Left lung (tissue), 10 donors: ENCODE results near the gene SPINT3. TPM values are rescaled to one million over a fixed set of nuclear protein-coding genes. Genes with fewer than 3 reads are reported as not detected.

Source experiments
- ATAC-seq: fragments of 200-7000 bp; cut with Tn5 transposase; one replicate; pipeline ENCODE4 v1.9.1; 2020; ENCODE audit warnings: moderate library complexity
- DNase-seq, 4 donors: peaks; one replicate each; pipeline ENCODE4 v3.0.0-alpha.2; 2013 to 2020
- H3K27ac ChIP-seq, 2 donors: fragments of 200-600 bp; sonication (generic) in 1 of 2; one replicate each; pipeline versions ENCODE4 v1.5.0 to v1.8.0; 2020 to 2021
- H3K27me3 ChIP-seq, 2 donors: fragments of 200-600 bp; sonication (generic) in 1 of 2; one replicate each; pipeline versions ENCODE4 v1.5.0 to v1.8.0; 2020 to 2021
- H3K36me3 ChIP-seq, 2 donors: fragments of 200-600 bp; sonication (generic) in 1 of 2; one replicate each; pipeline versions ENCODE4 v1.5.0 to v1.8.0; 2020 to 2021
- H3K4me1 ChIP-seq, 2 donors: fragments of 200-600 bp; one replicate each; pipeline ENCODE4 v1.8.0; 2021
- H3K4me3 ChIP-seq, 2 donors: fragments of 200-600 bp; sonication (generic) in 1 of 2; one replicate each; pipeline versions ENCODE4 v1.5.0 to v1.8.0; 2020 to 2021; ENCODE audit warnings: mild to moderate bottlenecking in 1 of 2
- H3K9me3 ChIP-seq, 2 donors: fragments of 200-600 bp; sonication (generic) in 1 of 2; one replicate each; pipeline versions ENCODE4 v1.5.0 to v1.8.0; 2020 to 2021
- CTCF ChIP-seq, 2 donors: fragments of 200-600 bp; sonication (generic) in 1 of 2; IDR thresholded peaks; one replicate each; pipeline versions ENCODE4 v1.5.0 to v1.8.0; 2021; ENCODE audit warnings: antibody characterized with exemption in 2 of 2
- intact Hi-C, 2 donors: fragments of 100-400 bp; cut with DNase I; formaldehyde crosslinking; loops; one replicate each; pipeline versions ENCODE4 v1.11.2 to v1.14.2; 2022
- polyA plus RNA-seq, 6 donors: library from polyadenylated mRNA; unstranded; fragments of 120-200 nt; gene quantifications; one replicate each; pipeline ENCODE4 v1.2.1, GENCODE V29; 2013; ENCODE audit not compliant: insufficient read length in 6 of 6
- total RNA-seq, 2 donors: library from RNA; stranded (reverse); fragmentation: NEBNext Ultra II Directional; extraction: Animal tissue kit (Norgen Biotek cat#: 25700); gene quantifications; one replicate each; pipeline ENCODE4 v1.2.1, GENCODE V29; 2021
- donor health status: DM: no; HTN: yes; CAD: no.
- donor health status: DM: no; HTN: no; CAD: no.

SPINT3 gene
- total and polyA plus RNA-seq, 8 donors: not detected

DNA sequence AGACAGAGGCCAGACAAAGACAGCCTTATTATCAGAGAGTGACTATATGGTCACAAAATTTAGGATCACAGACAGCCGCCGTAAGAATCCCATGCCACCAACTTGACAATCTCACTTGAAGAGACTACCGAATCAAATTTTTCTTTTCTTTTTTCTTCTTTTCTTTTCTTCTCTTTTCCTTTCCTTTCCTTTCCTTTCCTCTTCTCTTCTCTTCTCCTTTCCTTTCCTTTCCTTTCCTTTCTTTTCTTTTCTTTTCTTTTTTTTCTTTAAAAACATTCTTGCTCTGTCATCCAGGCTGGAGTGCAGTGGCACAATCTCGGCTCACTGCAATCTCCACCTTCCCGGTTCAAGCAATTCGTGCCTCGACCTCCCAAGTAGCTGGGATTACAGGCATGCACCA, 33.0 kb upstream of the SPINT3 start:
- no peak for TF ChIP-seq CTCF (IDR thresholded peaks at IDR 0.05)
- ATAC-seq (no peak), DNase-seq (no peak)
- intact Hi-C loops: no loop called here
- Histone ChIP-seq H3K9me3 (no peaks in the 10 kb centered on the region), H3K27ac (no peak overlapping the region), H3K4me3 (no peak overlapping the region), H3K4me1 (no peaks in the 10 kb centered on the region), H3K27me3 (peaks cover 0 to 22% of the 10 kb centered on the region in 2 donors), H3K36me3 (no peaks in the 10 kb centered on the region)

DNA sequence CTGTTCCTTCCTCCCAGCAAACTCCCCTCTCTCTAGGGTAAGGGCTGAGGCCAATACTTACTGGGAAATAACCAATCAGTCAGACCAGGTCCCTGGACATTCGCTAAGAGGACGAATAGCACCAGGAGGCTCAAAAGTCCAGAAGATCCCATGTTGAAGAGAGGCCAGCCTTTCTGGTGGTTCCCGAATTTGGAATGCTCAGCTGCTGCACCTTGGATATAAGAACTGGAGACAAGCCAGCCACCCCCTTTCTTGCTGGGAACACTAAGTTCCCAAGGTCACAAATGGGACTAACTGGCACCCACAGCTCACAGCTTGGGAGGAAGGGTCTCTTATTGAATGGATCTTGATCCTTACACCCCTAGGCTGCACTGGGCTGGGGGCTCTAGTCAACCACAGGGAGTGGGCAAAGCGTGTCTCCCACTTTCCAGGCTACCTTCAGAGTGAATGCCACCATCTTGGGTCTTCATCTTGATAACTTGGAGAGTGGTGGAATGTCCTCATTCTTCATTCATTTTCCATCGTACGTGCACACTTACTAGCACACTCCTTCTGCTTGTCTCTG, 31.9 kb upstream of the SPINT3 start, which contains the start of gene EPPIN:
EPPIN (minus strand) TSS at position 196 of the 565 bp plus-strand sequence; CDS start at position 152, 44 bp downstream.
- Histone ChIP-seq H3K36me3 (no peaks in the 10 kb centered on the region), H3K27me3 (peaks cover 0 to 22% of the 10 kb centered on the region in 2 donors), H3K4me3 (no peak within 1 kb of the TSS), H3K4me1 (no peaks in the 10 kb centered on the region), H3K9me3 (no peaks in the 10 kb centered on the region), H3K27ac (no peak within 1 kb of the TSS)
- TF ChIP-seq CTCF (IDR thresholded peaks at IDR 0.05): no peak
- DNase-seq: no peak
- intact Hi-C loops: no loop called here
- no peak for ATAC-seq

- Histone ChIP-seq H3K9me3 (no peaks in the 10 kb centered on the region), H3K4me1 (no peaks in the 10 kb centered on the region), H3K27me3 (peaks cover 0 to 24% of the 10 kb centered on the region in 2 donors), H3K4me3 (no peak overlapping the region), H3K36me3 (no peaks in the 10 kb centered on the region), H3K27ac (no peak overlapping the region)
- intact Hi-C loops: no loop called here
- peak; percentile 93 for ATAC-seq
- peak in 2 of 4 donors; percentile 1 to 31 for DNase-seq
- peak; percentile 17 to 19 for TF ChIP-seq CTCF (IDR thresholded peaks at IDR 0.05)
Observed at GRCh38 chr20:45545754-45546453, 30.5 kb upstream of the SPINT3 start.

DNA sequence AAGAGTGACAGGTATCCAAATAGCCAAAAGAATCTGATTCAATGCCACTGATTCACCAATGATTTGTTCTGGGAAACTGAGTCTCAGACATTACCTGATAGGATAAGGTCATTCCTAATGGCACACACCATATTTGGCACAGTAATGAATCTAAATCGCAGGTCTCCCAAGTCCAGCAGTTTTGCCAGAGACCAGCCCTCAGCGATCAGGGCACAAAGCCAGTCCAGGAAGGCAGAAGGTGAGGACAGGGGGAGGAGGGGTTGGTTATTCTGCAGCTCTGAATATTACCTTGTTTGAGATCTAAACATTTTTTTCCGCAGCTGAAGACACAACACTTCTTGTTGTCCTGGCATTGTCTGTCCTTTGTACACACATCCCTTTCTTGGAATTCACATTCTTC, 29.9 kb upstream of the SPINT3 start:
- Histone ChIP-seq H3K36me3 (no peaks in the 10 kb centered on the region), H3K4me1 (no peaks in the 10 kb centered on the region), H3K9me3 (no peaks in the 10 kb centered on the region), H3K27ac (no peak overlapping the region), H3K4me3 (no peak overlapping the region), H3K27me3 (peaks cover 0 to 30% of the 10 kb centered on the region in 2 donors)
- intact Hi-C loops: no loop called here
- no peak for TF ChIP-seq CTCF (IDR thresholded peaks at IDR 0.05)
- no peak for DNase-seq
- no peak for ATAC-seq

DNA sequence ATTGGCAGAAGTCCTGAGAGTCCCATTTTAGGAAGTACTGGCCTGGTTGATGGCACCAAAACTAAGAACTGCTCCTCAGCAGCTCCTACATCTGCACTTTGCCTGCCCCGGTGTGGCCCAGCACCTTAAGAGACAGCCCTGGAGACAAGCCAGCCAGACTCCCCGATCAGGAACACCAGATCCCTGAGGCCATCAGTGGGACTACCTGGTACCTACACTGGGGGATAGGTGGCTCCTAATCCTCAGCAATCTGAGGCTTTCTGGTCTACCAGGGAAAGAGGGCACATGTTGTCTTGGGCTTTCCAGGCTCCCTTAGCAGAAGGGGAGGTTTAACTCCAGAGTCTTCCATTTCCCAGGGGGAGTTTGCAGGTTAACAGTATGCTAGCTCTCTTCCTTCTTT, 24.0 kb upstream of the SPINT3 start, which contains the start of gene WFDC6:
WFDC6 (minus strand) TSS at position 101 of the 400 bp plus-strand sequence; CDS start at position 26, 75 bp downstream.
- DNase-seq (no peak), ATAC-seq (no peak)
- Histone ChIP-seq H3K4me3 (no peak within 1 kb of the TSS), H3K36me3 (no peaks in the 10 kb centered on the region), H3K4me1 (no peaks in the 10 kb centered on the region), H3K27me3 (peaks cover 0 to 65% of the 10 kb centered on the region in 2 donors), H3K27ac (no peak within 1 kb of the TSS), H3K9me3 (no peaks in the 10 kb centered on the region)
- TF ChIP-seq CTCF (IDR thresholded peaks at IDR 0.05): no peak
- intact Hi-C loops: no loop called here
